DMS153 treated with DMSO at 0.1 percent for 48 hours (cell line): Measurements from ENCODE around the gene ZNF559.
"Not testable (repeated sequence)": the region's sequence is repeated elsewhere in the genome, so short reads cannot be mapped to it uniquely, and the experiment has no call there.

Experiments used
- DNase-seq: peaks from one replicate; lab custom pipeline; 2025; ENCODE audit not compliant: unreplicated experiment; lab: John Stamatoyannopoulos, UW

Gene ZNF559

DNA sequence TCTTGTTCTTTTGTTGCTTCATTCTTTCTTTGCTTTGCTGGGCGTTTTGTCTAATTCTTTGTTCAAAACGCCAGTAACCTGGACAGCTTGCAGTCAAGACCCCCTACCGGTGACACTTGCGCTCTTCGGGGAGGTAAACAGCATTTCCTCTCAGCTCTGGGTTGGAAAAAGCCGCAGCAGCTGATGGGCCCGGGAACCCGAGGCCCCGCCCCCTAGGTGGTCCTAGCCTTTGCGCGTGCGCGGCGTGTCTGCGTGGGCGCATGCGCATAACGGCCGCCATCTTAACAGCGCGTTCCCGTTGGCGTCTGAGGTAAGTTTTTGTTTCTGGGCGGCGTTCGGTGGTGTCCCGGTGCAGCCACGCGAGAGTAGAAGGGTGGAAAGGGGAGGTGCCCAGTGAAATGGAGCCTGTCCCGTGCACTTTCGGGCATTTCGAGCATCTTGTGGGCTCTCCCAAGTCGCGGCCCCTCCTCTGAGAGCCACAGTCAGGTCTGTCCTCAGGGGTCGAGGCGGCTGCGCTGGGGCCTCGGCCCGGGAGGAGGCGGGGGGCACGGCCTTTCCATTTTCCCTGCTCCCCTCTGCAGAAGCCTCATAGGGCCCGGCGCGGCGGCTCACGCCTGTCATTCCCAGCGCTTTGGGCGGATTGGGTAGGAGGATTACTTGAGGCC is at the start of gene ZNF559:
TSS of gene ZNF559 (plus strand) at position 261 of the 665 bp plus-strand sequence. CDS start 14,371 bp downstream, outside the sequence.
- peak; percentile 63 for DNase-seq

DNA sequence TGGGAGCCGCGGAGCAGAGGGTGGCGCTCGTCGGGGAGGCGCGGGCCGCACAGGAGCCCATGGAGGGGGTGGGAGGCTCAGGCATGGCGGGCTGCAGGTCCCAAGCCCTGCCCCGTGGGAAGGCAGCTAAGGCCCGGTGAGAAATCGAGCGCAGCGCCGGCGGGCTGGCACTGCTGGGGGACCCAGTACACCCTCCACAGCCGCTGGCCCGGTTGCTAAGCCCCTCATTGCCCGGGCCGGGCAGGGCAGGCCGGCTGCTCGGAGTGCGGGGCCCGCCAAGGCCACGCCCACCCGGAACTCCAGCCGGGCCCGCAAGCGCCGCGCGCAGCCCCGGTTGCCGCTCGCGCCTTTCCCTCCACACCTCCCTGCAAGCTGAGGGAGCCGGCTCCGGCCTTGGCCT is 40.5 kb upstream of the ZNF559 start:
- not testable (repeated sequence) for DNase-seq

DNA sequence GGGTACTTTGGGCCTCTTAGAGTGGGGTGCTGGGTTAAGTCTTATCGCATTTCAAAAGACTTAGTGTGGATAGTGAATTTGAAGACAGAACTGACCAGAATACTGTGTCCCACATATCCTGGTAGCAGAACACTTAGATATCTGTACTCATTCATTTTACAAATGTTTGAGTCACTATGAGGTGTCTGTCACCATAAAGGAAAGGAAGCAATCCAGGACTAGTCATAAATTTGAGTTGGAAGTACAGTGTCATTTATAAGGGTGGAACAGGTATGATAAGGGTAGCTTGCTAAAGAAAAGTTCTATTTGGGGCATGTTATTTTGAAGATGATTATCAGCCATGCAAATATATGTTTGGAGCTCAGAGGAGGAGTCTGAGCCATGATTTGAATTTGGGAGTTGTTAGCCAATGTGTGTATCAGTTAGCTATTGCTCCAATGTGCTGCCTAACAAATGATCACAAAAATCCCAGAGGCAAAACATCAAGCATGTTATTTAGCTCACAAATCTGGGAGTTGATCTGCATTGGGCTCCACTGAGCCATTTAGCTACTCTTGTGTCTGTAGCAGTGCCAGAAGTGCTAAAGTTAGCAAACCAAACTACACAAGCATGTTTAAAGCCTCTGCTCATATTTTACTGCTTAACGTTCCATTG is 34.6 kb upstream of the ZNF559 start:
- DNase-seq = no peak

DNA sequence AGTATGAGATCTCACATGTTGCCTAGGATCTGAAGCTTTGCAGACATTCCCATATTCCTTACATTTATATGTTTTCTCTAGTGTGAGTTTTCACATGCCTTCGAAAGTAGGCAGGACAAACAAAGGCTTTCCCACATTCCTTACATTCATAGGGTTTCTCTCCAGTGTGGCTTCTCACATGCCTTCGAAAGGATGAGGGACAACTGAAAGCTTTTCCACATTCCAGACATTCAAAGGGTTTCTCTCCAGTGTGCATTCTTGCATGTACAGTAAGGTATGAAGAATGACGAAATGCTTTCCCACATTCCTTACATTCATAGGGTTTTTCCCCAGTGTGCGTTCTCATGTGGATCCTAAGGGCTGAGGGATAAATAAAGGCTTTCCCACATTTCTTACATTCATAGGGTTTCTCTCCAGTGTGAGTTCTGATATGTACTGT is 28.5 kb upstream of the ZNF559 start:
- DNase-seq = no peak

DNA sequence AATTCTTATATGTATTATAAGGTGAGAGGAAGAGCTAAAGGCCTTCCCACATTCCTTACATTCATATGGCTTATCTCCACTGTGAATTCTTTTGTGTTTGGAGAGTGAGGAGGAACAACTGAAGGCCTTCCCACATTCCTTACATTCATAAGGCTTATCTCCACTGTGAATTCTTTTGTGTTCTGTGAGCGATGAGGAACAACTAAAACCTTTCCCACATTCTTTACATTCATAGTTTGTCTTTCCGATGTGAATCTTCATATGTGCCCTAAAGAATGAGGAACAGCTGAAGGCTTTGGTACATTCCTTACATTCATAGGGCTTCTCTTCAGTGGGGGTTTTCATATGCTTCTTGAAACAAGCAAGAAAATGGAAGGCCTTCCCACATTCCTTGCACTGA is 27.6 kb upstream of the ZNF559 start:
- DNase-seq = no peak

DNA sequence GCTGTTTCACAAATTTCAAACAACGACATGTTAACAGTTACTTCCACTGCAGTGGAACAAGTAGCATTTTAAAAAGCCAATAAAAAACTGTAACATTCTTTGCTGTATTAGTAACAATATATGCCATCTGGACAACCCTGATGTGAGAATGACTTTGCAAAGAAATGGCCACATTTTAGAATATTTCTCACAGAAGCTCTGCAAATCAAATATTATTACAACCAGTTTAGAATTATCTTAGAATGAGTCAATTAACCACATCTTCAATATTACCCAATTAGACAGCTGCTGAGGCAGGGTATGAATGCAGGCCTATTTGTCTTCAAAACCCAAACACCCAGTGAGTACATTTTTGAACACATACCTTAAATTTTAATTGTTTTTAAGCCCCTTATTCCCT is 17.5 kb upstream of the ZNF559 start:
- DNase-seq = no peak

DNA sequence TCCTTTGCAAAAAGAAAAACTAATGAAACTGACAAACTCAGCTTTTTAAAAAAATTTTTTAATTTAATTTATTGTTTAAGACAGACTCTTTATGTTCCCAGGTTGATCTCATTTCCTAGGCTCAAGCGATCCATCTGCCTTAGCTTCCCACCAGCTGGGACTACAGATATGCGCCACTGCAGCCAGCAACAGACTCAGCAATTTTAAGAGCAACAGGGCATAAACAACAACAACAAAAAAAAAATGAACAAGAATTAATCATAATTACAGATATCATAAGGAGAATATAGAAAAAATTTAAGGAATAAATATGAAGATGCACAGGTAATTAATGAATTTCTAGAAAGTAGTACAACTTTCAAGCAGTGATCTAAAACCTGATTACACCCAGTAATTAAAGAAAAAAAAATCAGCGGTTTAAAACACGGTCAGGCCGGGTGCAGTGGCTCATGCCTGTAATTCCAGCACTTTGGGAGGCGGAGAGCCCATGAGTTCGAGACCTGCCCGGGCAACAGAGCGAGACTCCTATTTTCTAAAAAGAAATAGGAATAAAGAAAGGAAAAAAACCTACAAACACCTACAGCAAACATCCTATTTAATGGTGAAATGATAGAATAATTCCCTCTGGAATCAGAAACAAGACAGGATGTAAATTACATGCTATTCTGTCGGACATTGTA is 15.7 kb upstream of the ZNF559 start:
- no peak for DNase-seq

DNA sequence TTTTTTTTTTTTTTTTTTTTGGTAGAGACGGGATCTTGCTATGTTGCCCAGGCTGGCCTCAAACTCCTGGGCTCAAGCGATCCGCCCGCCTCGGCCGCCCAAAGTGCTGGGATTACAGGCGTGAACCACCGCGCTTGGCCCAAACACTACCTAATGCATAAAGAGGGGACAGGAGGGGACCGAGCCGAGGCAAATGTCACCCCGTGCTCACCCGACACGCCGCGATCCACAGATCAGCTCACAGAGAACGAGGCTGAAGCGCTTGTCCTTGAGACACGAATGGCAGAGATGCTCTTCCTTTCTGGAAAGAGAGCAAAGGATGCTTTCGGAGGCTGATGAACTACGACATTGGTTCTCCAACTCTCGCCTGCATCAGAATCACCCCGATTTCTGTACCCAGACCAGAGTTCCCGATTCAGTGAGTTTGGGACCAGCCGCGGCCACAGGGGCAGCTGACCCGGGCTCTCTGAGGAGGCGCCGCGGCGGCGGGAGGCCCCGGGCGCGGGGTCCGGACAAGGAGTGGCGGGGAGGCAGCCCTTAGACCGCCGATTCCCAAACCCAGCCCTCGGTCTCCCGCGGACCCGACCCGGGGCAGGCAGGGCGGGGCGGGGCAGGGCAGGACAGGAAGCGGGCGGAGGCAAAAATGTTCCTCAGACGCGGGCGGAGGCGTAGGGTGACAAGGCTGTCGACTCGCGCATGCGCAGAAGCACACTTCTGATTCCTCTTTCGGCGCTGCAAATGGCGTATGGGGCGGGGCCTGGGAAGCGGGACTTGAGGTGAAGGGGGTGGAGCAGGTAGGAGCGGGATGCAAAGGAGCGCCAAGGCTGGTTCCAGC is 14.6 kb upstream of the ZNF559 start, which contains the start of gene ZNF699:
TSS of gene ZNF699 (minus strand) at position 700 of the 835 bp plus-strand sequence. CDS start 4,719 bp downstream, outside the sequence.
- DNase-seq = peak; percentile 68

DNA sequence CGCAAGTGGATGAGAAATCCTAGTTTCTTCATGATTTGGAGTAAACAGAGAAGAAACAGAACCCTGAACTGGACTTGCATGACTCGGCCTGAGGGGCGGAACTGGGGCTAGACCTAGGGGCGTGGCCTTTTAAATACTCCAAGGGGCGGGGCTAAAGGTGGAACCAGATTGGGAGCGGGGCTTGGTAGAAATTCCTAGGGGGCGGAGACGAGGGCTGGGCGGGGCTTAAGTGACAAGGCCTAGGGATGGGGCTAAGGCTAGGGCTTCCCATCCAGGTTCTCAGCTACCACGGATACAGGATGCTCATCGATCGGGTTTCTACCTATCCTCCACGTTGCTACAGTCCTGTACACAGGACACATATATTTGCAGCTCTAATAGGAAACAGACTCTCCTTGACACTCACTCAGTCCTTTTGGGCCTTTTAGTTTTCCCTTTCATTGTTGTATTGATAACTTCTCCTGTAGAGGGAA is 14.0 kb upstream of the ZNF559 start:
- peak; percentile 68 for DNase-seq

DNA sequence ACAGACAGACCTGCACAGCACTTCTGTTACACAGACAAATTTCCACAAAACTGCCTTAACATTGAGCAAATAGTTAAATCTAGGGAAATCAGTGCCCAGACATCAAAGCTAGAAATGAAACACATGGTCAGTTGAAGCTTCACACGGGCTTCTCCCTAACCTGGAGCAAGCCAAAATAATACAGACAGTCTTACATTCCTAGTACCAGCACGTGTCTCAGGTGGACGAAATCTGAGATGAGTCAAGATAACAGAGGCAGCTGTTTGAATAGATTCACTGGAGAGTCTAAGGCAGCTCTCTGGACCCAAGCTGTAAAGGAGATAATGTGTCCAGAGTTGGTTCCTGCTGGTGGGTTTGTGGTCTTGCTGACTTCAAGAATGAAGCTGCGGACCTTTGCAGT is 10.2 kb upstream of the ZNF559 start:
- no peak for DNase-seq

DNA sequence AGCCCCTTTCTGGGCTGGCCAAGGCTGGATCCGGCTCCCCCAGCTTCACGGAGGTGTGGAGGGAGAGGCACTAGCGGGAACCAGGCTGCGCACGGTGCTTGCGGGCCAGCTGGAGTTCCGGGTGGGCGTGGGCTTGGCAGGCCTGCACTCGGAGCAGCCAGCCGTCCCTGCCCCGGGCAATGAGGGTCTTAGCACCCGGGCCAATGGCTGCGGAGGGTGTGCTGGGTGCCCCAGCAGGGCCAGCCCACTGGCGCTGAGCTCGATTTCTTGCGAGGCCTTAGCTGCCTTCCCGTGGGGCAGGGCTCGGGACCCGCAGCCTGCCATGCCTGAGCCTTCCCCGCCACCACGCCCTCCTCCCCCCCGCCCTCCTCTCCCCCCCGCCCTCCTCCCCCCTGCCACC is 2.6 kb upstream of the ZNF559 start:
- no peak for DNase-seq

DNA sequence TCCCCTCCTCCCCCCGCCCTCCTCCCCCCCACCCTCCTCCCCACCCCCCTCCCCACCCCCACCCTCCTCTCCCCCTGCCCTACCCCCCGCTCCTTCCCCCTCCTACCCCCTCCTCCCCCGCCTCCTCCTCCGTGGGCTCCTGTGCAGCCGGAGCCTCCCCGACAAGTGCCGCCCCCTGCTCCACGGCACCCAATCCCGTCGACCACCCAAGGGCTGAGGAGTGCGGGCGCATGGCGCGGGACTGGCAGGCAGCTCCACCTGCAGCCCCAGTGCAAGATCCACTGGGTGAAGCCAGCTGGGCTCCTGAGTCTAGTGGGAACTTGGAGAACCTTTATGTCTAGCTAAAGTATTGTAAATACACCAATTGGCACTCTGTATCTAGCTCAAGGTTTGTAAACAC is 2.2 kb upstream of the ZNF559 start:
- not testable (repeated sequence) for DNase-seq

DNA sequence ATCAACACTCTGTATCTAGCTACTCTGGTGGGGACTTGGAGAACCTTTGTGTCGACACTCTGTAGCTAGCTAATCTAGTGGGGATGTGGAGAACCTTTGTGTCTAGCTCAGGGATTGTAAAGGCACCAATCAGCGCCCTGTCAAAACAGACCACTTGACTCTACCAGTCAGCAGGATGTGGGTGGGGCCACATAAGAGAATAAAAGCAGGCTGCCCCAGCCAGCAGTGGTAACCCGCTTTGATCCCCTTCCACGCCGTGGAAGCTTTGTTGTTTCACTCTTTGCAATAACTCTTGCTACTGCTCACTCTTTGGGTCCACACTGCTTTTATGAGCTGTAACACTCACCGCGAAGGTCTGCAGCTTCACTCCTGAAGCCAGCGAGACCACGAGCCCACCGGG is 1.8 kb upstream of the ZNF559 start:
- not testable (repeated sequence) for DNase-seq

DNA sequence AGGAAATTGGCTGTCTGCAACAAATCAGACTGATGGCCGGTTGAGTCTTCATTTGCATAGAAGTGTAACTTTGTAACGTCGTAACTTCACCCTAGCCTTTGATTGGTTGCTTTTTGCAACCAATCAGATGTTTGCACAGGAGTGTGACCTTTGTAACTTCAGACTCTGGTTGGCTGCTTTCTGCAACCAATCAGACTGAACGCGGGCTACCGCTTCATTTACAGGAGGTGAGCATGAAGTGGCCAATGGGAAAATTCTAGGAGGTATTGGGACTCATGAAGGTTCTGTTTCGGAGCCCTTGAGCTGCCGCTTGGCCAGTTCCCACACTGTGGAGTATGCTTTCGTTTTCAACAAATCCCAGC is 441 bp upstream of the ZNF559 start:
- DNase-seq = no peak

DNA sequence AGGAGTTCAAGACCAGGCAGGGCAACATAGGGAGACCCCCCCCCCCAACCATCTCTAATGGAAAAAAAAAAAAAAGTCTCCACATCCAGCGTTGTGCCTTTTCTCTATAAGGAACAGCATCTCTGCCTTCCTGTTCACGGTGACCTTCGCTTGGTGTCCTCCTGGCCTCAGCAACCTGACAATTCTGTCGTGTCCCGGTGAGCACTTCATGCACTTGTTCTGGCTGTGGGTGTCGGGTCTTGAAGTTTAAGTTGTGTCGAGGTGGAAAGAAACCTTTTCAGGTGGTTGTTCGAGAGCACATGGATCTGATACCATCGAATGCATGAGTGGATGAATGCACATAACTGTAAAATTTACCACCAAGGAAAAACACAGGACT is 594 bp downstream of the ZNF559 start:
- no peak for DNase-seq

DNA sequence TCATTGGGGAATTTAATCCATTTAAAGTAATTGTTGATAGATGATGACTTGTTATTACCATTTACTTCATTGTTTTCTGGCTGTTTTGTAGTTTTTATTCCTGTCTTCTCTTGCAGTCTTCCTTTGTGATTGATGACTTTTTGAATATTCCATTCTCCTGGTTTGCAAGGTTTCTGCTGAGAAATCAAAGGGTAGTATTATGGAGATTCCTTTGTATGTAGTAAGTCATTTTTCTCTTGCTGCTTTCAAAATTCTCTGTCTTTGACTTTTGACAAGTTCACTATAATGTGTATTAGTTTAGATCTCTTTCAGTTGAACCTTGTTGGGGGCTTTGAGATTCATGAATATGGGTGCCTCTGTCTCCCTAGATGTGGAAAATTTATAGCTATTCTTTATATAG is 6.0 kb downstream of the ZNF559 start:
- no peak for DNase-seq

DNA sequence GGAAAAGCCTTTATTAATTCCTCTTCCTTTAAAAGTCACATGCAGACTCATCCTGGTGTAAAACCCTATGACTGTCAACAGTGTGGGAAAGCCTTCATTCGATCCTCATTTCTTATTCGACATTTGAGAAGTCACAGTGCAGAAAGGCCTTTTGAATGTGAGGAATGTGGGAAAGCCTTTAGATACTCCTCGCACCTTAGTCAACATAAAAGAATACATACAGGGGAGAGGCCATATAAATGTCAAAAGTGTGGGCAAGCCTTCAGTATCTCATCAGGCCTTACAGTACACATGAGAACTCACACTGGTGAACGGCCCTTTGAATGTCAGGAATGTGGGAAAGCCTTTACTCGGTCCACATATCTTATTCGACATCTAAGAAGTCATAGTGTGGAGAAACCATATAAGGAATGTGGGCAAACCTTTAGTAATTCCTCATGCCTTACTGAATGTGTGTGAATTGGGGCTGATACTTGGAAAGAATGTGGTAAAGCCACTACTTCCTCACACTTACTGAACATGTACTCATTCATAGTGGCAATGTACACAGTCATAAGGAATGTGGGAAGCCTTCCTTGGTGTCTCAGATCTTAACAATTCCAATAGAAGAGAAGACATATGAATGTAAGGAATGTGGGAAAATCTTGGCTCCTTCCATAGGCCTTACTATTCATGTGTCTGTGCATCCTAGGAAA is 18.8 kb downstream of the ZNF559 start:
- DNase-seq = no peak

DNA sequence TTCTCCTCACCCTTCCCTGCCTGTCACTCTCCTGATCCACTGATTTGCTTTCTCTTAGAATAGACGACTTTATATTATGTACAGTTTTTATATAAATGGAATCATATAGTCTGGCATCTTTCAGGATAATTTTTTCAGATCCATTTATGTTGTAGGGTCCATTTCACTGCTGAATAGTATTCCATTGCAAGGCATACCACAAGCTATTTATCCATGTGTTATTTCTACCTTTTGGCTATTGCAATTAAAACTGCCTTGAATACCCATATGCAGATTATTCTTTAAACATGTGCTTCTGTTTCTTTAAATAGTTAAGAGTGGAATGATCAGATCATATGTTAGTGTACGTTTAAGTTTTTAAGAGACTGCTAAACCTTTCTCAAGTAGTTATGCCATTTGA is 21.0 kb downstream of the ZNF559 start:
- DNase-seq = no peak

DNA sequence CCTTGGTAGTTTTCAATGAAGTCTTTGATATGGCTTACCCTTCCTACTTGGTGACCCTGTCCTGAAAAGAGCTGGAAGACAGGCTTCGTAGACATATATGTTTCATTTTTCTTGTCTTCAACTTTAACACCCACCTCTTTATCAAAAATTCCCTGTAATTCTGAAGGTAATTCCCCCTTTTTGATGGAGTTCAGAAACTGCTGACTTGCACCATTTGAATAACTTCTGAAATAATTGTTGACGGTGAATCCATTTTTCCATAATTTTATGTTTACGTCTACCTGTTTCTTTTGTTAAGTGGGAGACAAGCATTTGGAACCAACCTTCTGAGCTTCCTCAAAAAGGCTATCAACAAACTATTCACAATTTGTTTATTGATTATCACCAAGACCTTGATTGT is 24.3 kb downstream of the ZNF559 start:
- DNase-seq = no peak

DNA sequence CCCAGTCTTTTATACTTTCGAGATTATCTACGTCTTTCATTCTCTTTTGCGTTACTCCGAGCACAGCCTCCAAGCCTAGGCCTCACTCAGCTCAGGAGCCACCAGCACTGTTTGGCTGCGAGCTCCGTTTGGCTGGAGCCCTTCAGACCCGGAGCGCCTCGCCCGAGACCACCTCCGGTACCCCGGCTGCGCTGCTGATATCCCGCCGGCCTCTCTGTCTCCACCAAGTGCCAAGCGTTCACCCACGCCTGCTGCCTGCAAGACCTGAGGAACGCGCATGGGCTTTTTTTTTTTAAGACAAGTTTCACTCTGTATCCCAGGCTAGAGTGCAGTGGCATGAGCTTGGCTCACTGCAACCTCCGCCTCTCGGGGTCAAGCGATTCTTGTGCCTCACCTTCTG is 24.7 kb downstream of the ZNF559 start:
- DNase-seq = no peak

DNA sequence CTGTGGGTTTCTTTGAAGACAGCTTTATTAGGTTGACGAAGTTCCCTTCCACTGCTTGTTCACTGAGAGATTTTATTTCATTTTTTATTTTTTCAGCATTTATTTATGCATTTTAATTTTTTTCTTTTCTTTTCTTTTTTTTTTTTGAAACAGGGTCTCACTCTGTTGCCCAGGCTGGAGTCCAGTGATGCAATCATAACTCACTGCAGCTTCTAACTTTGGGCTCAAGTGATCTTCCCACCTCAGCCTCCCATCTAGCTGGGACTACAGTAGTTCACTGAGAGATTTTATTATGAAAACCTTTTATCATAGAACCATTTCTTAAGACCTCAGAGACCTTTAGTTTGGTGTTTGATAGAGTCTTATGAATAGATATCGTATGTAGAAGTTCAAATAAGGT is 28.5 kb downstream of the ZNF559 start:
- no peak for DNase-seq
